Adipocyte (in vitro differentiated cells): ENCODE measurements around the gene ANKRD39.
"Not testable (repeated sequence)": the region's sequence is repeated elsewhere in the genome, so short reads cannot be mapped to it uniquely, and the experiment has no call there.

Source experiments
- DNase-seq: peaks from one replicate; pipeline ENCODE4 v3.0.0-alpha.2; 2015; ENCODE audit warnings: low read depth
- H3K27me3 ChIP-seq: replicated peaks from 2 replicates; pipeline ENCODE4 v1.7.0; 2013; ENCODE audit warnings: mild to moderate bottlenecking, low read length, moderate library complexity; ENCODE audit not compliant: control insufficient read depth, insufficient read depth
- H3K36me3 ChIP-seq: 2 replicates; pipeline ENCODE4 v1.7.0; 2013; ENCODE audit warnings: low read length, mild to moderate bottlenecking, moderate library complexity; ENCODE audit not compliant: control insufficient read depth, insufficient read depth, severe bottlenecking
- H3K4me1 ChIP-seq: 2 replicates; pipeline ENCODE4 v1.7.0; 2013; ENCODE audit warnings: mild to moderate bottlenecking, low read length, moderate library complexity; ENCODE audit not compliant: control insufficient read depth, insufficient read depth
- H3K4me3 ChIP-seq: 2 replicates; pipeline ENCODE4 v1.7.0; 2013; ENCODE audit warnings: mild to moderate bottlenecking, low read length, moderate library complexity
- H3K9ac ChIP-seq: 2 replicates; pipeline ENCODE4 v1.7.0; 2013; ENCODE audit warnings: mild to moderate bottlenecking, low read length, moderate library complexity
- H3K9me3 ChIP-seq: 2 replicates; pipeline ENCODE4 v1.7.0; 2013; ENCODE audit warnings: mild to moderate bottlenecking, low read length, moderate library complexity; ENCODE audit not compliant: control insufficient read depth

The ANKRD39 gene

DNA sequence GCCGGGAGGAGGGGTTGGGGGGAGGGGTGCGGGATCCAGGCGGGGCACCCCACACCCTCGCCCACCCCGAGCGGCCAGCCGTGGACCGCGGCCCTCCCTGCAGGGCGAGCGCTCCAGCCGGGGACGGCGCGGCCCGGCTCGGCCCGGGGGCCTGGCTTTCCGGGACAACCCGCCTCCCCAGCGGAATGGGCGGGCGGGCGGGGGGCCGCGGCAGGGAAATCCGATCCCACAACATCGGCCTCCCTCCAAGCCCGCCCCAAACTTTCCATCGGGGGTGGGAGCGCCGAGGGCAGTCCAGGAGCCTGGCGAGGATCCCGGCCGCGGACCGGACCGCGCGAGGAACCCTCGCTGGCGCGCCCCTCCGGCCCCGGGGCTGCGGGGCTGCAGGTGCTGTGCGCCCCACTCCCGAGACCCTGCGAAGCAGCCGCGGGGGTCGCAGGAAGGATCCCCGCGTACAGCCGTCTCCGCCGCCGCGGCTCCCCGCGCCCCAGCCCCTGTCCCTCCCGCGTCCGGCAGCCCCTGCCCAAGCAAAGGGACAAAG, 11.5 kb upstream of the ANKRD39 start:
- no peaks in the 10 kb centered on the region for H3K27me3 ChIP-seq
- peaks cover 28% of the 10 kb centered on the region for H3K36me3 ChIP-seq
- H3K4me1 ChIP-seq = peaks cover 23% of the 10 kb centered on the region
- H3K9me3 ChIP-seq = no peaks in the 10 kb centered on the region
- DNase-seq = peak; percentile 91
- peak overlapping the region; percentile 94 for H3K4me3 ChIP-seq
- H3K9ac ChIP-seq = peak overlapping the region; percentile 99

GRCh38 chr2:96868555-96869280, 10.9 kb upstream of the ANKRD39 start:
- Histone ChIP-seq H3K36me3 (peaks cover 35% of the 10 kb centered on the region), H3K27me3 (no peaks in the 10 kb centered on the region), H3K4me3 (peak overlapping the region; percentile 94), H3K4me1 (peaks cover 23% of the 10 kb centered on the region), H3K9ac (peak overlapping the region; percentile 99), H3K9me3 (no peaks in the 10 kb centered on the region)
- DNase-seq = peak; percentile 97

GRCh38 chr2:96867756-96868554, 10.1 kb upstream of the ANKRD39 start:
- Histone ChIP-seq H3K9me3 (no peaks in the 10 kb centered on the region), H3K36me3 (peaks cover 42% of the 10 kb centered on the region), H3K4me3 (peak overlapping the region; percentile 94), H3K27me3 (no peaks in the 10 kb centered on the region), H3K4me1 (peaks cover 29% of the 10 kb centered on the region), H3K9ac (peak overlapping the region; percentile 99)
- peak; percentile 56 for DNase-seq

- Histone ChIP-seq H3K36me3 (peaks cover 46% of the 10 kb centered on the region), H3K9me3 (no peaks in the 10 kb centered on the region)
These were observed 9.4 kb upstream of the ANKRD39 start for GRCh38 chr2:96866986-96867755.

DNA sequence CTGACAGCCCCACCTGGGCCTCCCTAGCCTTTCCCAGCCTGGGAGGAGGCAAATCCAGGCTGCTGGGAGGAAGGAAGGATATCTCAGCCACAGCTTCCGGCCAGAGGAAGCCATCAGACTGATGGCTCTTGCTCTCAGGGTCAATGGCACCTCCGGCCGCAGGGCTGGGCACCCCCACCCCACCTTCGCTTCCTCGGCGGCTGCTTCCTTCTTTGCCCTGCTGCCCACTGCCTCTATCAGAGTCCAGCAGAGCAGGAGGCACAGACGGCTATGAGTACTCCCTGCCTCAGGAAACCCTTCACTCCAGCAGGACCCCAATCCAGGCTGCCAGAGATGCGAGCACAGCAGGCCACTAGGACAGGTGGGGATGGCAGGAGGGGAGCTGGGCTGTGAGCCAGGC, 8.8 kb upstream of the ANKRD39 start:
- H3K4me3 ChIP-seq = no peak overlapping the region
- H3K4me1 ChIP-seq = peaks cover 37% of the 10 kb centered on the region
- H3K36me3 ChIP-seq = peaks cover 52% of the 10 kb centered on the region
- no peaks in the 10 kb centered on the region for H3K9me3 ChIP-seq
- no peaks in the 10 kb centered on the region for H3K27me3 ChIP-seq
- no peak for DNase-seq
- peak overlapping the region; percentile 99 for H3K9ac ChIP-seq

More at GRCh38 chr2:96866986-96867755, 9.4 kb upstream of the ANKRD39 start:
- DNase-seq = no peak
- Histone ChIP-seq H3K4me1 (peaks cover 34% of the 10 kb centered on the region), H3K4me3 (peak overlapping the region; percentile 94), H3K27me3 (no peaks in the 10 kb centered on the region), H3K9ac (peak overlapping the region; percentile 99)

- peaks cover 37% of the 10 kb centered on the region for H3K4me1 ChIP-seq
- no peak overlapping the region for H3K9ac ChIP-seq
- H3K9me3 ChIP-seq = no peaks in the 10 kb centered on the region
- no peak overlapping the region for H3K4me3 ChIP-seq
- DNase-seq = no peak
- H3K27me3 ChIP-seq = no peaks in the 10 kb centered on the region
- peaks cover 56% of the 10 kb centered on the region for H3K36me3 ChIP-seq
These were observed 8.3 kb upstream of the ANKRD39 start for GRCh38 chr2:96866149-96866548.

DNA sequence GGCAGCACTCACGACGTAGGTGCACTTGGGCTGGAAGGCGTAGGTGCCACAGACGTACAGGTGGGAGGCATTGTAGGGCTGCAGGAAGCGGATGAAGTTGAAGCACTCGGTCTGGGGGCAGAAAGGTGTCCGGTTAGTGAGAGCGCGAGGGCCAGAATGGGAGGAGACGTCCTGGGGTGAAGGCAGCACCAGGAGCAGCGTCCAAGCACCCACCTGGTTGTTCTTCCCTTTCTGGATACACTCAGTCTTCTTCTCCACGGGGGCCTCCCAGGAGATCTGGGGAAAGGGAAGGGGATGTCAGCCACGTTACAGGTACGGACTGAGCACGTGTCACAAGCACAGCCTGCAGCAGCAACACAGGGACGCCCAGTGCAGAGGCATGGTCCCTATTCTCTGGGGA, 7.8 kb upstream of the ANKRD39 start:
- DNase-seq = no peak
- H3K9me3 ChIP-seq = no peaks in the 10 kb centered on the region
- H3K27me3 ChIP-seq = no peaks in the 10 kb centered on the region
- peaks cover 61% of the 10 kb centered on the region for H3K36me3 ChIP-seq
- H3K4me1 ChIP-seq = peaks cover 35% of the 10 kb centered on the region
- H3K4me3 ChIP-seq = no peak overlapping the region
- no peak overlapping the region for H3K9ac ChIP-seq

DNA sequence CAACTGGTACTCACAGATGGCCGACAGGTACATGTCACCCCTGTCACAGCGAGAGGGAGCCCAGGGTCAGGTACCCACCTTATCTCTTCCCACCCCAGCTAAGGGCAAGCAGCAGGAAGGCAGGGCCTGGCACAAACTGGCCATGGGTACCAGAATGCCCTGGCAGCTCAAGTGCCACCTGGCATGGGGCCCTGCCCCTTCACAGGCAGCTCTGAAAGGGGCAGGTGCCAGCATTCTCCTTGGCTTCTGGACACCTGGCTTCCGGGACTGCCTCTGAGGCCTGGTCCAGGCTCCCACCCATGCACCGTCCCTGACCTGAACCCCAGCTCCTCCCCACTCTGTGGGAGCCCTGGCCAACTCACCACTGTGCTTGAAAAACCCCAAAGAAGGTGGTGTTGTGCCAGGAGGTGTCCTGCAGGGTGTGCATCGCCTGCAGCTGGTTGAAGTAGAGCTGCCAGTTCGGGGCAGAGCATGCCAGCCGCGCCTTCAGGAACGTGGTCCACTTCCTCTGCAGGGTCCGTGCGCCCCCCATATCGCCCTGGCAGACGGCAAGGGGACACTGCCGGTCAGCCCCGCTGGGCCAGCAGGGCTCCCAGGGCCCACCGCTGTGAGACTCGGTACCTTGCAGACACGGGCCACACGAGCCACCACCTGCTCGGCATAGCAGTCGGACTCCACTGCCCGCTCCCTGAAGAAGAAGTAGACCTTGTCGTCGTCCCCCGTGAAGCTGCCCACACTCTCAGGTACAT, 6.7 kb upstream of the ANKRD39 start:
- Histone ChIP-seq H3K4me1 (peaks cover 31% of the 10 kb centered on the region), H3K27me3 (no peaks in the 10 kb centered on the region), H3K36me3 (peaks cover 69% of the 10 kb centered on the region), H3K9me3 (no peaks in the 10 kb centered on the region), H3K4me3 (no peak overlapping the region), H3K9ac (no peak overlapping the region)
- no peak for DNase-seq

GRCh38 chr2:96863575-96864342, 5.9 kb upstream of the ANKRD39 start:
- H3K4me1 ChIP-seq = peaks cover 39% of the 10 kb centered on the region
- peaks cover 69% of the 10 kb centered on the region for H3K36me3 ChIP-seq
- no peak overlapping the region for H3K9ac ChIP-seq
- no peak for DNase-seq
- no peak overlapping the region for H3K4me3 ChIP-seq
- no peaks in the 10 kb centered on the region for H3K27me3 ChIP-seq
- H3K9me3 ChIP-seq = no peaks in the 10 kb centered on the region

- H3K9me3 ChIP-seq, H3K9ac ChIP-seq, DNase-seq, H3K4me3 ChIP-seq, H3K27me3 ChIP-seq: not testable (repeated sequence)
- Histone ChIP-seq H3K36me3 (peaks cover 69% of the 10 kb centered on the region), H3K4me1 (peaks cover 41% of the 10 kb centered on the region)
These were observed 5.2 kb upstream of the ANKRD39 start for GRCh38 chr2:96863056-96863455.
